Measurements from ENCODE around the gene PUSL1.

The PUSL1 gene

DNA sequence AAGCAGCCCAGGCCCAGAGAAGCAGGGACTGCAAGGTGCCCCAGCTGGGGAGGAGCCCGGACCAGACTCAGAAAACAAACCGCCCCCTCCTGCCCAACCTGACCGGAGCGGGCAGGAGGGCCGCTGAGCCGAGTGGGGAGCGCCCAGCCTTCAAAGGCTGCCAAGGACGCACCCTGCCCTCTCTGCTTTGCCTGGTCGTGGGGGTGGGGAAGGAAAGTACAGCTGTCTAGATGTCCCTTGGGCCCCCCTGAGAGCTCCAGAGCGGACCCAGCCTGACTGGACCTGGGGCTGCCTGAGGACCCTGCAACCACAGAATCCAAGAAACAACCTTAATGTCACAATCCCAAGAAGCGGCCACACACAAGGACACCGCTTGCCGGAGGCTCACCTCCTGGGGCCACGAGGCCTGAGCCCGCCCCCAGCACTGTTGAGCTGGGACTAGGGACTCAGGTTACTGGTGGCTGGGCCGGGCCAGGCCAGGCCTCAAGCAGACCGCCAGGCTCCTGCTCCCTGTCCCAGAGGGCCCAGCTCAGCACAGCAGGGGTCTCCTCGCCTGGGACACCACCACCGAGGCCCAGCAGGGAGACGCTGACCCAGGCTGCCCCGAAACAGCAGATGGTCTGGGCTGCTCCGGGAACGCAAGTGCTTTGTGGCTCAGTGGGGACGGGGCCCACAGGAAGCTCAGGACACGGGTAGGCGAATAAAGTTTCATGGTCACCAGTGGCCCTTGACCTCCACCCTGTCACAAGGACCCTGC is 39.4 kb downstream of the PUSL1 start (continued):
- 0 out of 2 replicates have a peak, but pooled peaks have one; percentile 45 for TF ChIP-seq ZFP37 (tag by site-specific recombination; IDR thresholded peaks at IDR 0.05)
- TF ChIP-seq, protein P1, sequence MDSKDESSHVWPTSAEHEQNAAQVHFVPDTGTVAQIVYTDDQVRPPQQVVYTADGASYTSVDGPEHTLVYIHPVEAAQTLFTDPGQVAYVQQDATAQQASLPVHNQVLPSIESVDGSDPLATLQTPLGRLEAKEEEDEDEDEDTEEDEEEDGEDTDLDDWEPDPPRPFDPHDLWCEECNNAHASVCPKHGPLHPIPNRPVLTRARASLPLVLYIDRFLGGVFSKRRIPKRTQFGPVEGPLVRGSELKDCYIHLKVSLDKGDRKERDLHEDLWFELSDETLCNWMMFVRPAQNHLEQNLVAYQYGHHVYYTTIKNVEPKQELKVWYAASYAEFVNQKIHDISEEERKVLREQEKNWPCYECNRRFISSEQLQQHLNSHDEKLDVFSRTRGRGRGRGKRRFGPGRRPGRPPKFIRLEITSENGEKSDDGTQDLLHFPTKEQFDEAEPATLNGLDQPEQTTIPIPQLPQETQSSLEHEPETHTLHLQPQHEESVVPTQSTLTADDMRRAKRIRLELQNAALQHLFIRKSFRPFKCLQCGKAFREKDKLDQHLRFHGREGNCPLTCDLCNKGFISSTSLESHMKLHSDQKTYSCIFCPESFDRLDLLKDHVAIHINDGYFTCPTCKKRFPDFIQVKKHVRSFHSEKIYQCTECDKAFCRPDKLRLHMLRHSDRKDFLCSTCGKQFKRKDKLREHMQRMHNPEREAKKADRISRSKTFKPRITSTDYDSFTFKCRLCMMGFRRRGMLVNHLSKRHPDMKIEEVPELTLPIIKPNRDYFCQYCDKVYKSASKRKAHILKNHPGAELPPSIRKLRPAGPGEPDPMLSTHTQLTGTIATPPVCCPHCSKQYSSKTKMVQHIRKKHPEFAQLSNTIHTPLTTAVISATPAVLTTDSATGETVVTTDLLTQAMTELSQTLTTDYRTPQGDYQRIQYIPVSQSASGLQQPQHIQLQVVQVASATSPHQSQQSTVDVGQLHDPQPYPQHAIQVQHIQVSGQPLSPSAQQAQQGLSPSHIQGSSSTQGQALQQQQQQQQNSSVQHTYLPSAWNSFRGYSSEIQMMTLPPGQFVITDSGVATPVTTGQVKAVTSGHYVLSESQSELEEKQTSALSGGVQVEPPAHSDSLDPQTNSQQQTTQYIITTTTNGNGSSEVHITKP (tag by site-specific recombination; IDR thresholded peaks at IDR 0.05) = peak; percentile 76
- peak; percentile 95 for TF ChIP-seq ZNF423 (tag by site-specific recombination; IDR thresholded peaks at IDR 0.05)
- no peak for TF ChIP-seq ZNF610 (tag by site-specific recombination; IDR thresholded peaks at IDR 0.05; ENCODE audit: borderline replicate concordance)
- peak; percentile 95 for TF ChIP-seq GLIS1 (tag by site-specific recombination; IDR thresholded peaks at IDR 0.05)
- no peak for TF ChIP-seq SP3 (tag by site-specific recombination; IDR thresholded peaks at IDR 0.05)
- peak; percentile 46; the same call in 1 of the 2 replicates for TF ChIP-seq WT1 (tag by site-specific recombination; IDR thresholded peaks at IDR 0.05)
- TF ChIP-seq ZNF184 (tag by site-specific recombination; IDR thresholded peaks at IDR 0.05) = no peak
- TF ChIP-seq ZBTB17 (tag by site-specific recombination; IDR thresholded peaks at IDR 0.05) = 0 out of 2 replicates have a peak, but pooled peaks have one; percentile 19
- peak; percentile 43; the same call in 1 of the 2 replicates for TF ChIP-seq SP2 (tag by site-specific recombination; IDR thresholded peaks at IDR 0.05)
- peak; percentile 94 for TF ChIP-seq GLIS2 (tag by site-specific recombination; IDR thresholded peaks at IDR 0.05)
- peak; percentile 37; the same call in 1 of the 2 replicates for TF ChIP-seq TRIM28 (IDR thresholded peaks at IDR 0.05; ENCODE audit: borderline replicate concordance, low read length)
- TF ChIP-seq ZNF776 (tag by site-specific recombination; IDR thresholded peaks at IDR 0.05; ENCODE audit: borderline replicate concordance) = no peak
- peak; percentile 64 for TF ChIP-seq SCRT2 (tag by site-specific recombination; IDR thresholded peaks at IDR 0.05)
- peak; percentile 52 for TF ChIP-seq PATZ1 (tag by site-specific recombination; IDR thresholded peaks at IDR 0.05)
- no peak for TF ChIP-seq ZNF510 (tag by site-specific recombination; IDR thresholded peaks at IDR 0.05; ENCODE audit: insufficient replicate concordance)
- TF ChIP-seq ZBTB8A (tag by site-specific recombination; IDR thresholded peaks at IDR 0.05) = peak; percentile 58
- 0 out of 2 replicates have a peak, but pooled peaks have one; percentile 13 for TF ChIP-seq OVOL3 (tag by site-specific recombination; IDR thresholded peaks at IDR 0.05)
- TF ChIP-seq ZNF302 (tag by site-specific recombination; IDR thresholded peaks at IDR 0.05; ENCODE audit: low read depth) = no peak
- TF ChIP-seq ZNF274 (IDR thresholded peaks at IDR 0.05; ENCODE audit: low read length) = no peak
- TF ChIP-seq ZNF274 (tag by site-specific recombination; IDR thresholded peaks at IDR 0.05; ENCODE audit: borderline replicate concordance) = no peak
- TF ChIP-seq ZEB2 (tag by site-specific recombination; IDR thresholded peaks at IDR 0.05) = 0 out of 2 replicates have a peak, but pooled peaks have one; percentile 51
- TF ChIP-seq ZBTB48 (tag by site-specific recombination; IDR thresholded peaks at IDR 0.05) = no peak
- TF ChIP-seq ZSCAN30 (tag by site-specific recombination; IDR thresholded peaks at IDR 0.05) = no peak

Data from HEK293 (cell line).